22Rv1 (cell line): ENCODE data around the gene CD274.
"Not testable (repeated sequence)": the region's sequence is repeated elsewhere in the genome, so short reads cannot be mapped to it uniquely, and the experiment has no call there.

Source experiments
- H3K27ac ChIP-seq: fragments of 450-650 bp; 2 replicates; pipeline ENCODE4 v1.5.1; 2017
- ZFX ChIP-seq: fragments of 450-650 bp; IDR thresholded peaks from 2 replicates; pipeline ENCODE4 v1.6.1; 2017; ENCODE audit warnings: antibody characterized with exemption, borderline replicate concordance
- TF ChIP-seq, protein P1 (sequence below): fragments of 450-650 bp; IDR thresholded peaks from 2 replicates; pipeline ENCODE4 v1.5.1; 2017; ENCODE audit warnings: mild to moderate bottlenecking

The CD274 gene

DNA sequence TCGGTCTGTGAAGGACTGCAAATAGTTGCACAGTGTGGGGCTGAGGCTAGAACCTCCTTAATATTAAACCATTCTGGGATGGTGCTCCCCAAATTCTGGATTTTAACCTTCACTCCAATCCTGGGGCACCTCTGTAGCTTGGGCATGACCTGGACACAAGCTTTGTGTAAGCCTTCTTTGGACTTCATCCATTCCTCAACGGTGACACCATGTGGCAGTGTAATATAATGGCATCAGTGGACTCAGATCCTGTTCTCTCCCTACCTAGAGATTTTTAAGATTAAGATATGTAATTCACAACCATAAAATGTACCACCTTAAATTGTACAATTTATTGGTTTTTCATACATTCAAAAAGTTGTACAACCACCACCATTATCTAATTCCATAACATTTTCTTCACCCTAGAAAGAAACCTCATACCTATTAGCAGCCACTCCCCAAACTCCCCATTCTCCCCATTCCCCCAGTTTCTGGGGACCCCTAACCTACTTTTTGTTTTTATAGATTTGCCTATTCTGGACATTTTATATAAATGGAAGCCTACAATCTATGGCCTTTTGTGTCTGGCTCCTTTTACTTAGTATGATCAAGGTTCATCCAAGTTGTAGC is 7.8 kb upstream of the CD274 start:
- TF ChIP-seq, protein P1, sequence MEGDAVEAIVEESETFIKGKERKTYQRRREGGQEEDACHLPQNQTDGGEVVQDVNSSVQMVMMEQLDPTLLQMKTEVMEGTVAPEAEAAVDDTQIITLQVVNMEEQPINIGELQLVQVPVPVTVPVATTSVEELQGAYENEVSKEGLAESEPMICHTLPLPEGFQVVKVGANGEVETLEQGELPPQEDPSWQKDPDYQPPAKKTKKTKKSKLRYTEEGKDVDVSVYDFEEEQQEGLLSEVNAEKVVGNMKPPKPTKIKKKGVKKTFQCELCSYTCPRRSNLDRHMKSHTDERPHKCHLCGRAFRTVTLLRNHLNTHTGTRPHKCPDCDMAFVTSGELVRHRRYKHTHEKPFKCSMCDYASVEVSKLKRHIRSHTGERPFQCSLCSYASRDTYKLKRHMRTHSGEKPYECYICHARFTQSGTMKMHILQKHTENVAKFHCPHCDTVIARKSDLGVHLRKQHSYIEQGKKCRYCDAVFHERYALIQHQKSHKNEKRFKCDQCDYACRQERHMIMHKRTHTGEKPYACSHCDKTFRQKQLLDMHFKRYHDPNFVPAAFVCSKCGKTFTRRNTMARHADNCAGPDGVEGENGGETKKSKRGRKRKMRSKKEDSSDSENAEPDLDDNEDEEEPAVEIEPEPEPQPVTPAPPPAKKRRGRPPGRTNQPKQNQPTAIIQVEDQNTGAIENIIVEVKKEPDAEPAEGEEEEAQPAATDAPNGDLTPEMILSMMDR: peak; percentile 75
- no peak for TF ChIP-seq ZFX
- H3K27ac ChIP-seq: no peak overlapping the region

DNA sequence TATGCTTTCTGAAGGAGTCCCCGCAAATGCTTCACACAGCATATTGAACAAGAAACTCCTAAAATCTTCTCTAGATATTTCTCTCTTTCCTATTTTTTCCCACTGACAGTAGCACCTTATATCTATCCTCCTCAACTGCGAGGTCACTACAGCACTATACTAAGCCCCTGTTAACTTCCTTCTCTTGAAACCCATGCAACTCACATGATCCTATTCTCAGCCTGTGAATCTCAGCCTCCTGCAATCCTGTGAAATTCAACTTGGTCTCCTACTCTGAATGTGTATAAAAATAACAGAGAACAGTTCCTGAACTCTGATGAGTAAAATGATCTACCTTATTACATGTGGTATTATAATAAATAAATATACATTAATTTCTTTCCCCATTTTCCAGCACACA is 6.5 kb upstream of the CD274 start:
- TF ChIP-seq, protein P1: no peak
- TF ChIP-seq ZFX: no peak
- no peak overlapping the region for H3K27ac ChIP-seq

DNA sequence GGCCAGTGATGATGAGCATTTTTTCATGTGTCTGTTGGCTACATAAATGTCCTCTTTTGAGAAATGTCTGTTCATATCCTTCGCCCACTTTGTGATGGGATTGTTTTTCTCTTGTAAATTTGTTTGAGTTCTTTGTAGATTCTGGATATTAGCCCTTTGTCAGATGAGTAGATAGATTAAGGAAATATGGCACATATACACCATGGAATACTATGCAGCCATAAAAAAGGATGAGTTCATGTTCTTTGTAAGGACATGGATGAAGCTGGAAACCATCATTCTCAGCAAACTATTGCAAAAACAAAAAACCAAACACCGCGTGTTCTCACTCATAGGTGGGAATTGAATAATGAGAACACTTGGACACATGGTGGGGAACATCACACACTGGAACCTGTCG is 5.2 kb upstream of the CD274 start:
- not testable (repeated sequence) for H3K27ac ChIP-seq

DNA sequence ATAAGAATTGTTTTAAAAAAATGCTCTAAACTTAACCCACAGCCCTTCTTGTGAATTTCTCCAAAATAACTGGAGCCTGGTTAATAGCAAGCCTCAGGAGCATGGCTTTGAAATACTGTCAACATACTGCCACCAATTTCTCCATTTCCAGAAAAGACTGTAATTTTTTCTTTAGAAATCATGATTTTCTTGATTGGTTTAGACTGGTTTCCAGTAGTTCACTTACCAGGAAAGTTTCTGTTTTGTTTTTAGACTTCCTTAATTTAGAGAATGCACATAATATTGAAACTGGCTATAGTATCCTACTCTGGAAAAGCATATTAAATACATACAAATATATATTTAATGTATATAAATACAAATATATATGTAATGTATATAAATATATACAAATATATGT is 4.5 kb upstream of the CD274 start:
- no peak overlapping the region for H3K27ac ChIP-seq

DNA sequence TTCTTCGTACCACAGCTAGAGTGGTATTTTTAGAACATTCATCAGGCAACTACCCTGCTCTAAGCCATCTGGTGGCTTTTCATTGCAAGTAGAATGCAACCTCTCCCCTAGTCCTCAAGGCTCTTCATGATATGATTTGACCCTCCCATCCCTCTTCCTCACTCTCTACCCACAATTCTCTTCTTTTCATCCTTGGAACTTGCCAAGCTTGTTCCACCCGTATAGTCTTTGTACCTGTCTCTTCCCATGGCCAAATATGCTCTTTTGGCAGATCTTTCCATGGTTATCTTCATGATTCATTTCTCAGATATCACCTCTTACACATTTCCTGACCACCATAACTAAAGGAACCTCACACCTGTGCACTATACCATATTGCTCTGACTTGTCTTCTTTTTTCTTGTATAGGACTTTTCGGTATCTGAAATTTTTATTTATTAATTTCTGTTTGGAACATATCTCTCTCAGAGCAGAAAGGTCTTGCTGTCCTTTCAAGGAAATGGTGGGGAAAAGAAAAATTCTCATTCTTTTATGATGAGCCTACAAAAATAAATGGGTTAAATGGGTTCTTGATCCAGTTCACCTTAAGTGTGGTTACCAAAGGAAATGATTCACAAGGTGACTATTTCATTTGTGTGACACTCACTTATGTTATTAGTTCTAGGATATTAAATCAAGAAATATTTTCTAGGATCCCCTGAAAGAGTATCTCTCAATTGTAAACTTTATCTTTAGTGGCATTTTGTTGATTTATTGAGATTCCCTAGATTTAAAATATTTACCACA is 3.7 kb upstream of the CD274 start:
- no peak for TF ChIP-seq ZFX
- TF ChIP-seq, protein P1: no peak
- no peak overlapping the region for H3K27ac ChIP-seq

More for the DNA sequence above, 4.5 kb upstream of the CD274 start:
- TF ChIP-seq, protein P1: no peak
- no peak for TF ChIP-seq ZFX

DNA sequence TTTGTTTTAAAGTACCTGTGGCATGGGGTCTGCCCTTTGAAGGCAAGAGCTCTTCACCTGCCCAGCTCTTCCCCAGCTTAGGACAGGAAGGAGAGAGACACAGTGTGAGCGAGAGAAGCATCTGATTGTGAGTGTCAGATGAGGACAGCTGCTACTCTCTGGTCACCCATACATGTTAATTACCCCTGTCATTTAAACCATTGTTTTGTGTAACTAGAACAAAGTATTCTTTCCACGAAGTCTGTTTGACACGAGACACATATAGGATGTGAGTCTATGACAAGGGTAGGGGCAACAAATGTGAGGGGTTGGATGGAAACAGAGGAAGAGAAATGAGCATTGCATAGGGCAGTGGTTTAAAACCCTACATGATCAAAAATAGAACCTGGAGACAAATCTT is 3.0 kb upstream of the CD274 start:
- no peak overlapping the region for H3K27ac ChIP-seq

DNA sequence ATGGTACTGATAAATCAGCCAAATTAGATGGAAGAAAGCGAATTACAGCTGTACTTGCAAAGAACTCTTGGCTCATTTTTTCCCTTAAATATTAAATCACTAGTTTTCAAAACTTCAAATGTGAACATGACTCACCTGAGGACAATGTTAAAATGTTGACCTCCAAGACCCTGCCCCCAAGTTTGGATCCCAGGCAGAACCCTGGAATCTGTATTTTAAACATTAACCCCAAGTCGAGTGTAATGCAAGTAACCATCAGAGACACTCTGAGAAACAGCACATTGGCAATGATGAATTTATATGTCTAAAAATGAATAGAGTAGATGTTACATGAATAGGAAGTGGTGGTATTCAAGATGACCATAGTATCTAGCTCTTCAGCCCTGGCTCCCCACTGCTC is 2.3 kb upstream of the CD274 start:
- H3K27ac ChIP-seq: no peak overlapping the region
- no peak for TF ChIP-seq ZFX
- TF ChIP-seq, protein P1: no peak

More for the DNA sequence above, 3.0 kb upstream of the CD274 start:
- TF ChIP-seq ZFX: no peak
- TF ChIP-seq, protein P1: no peak
